ENCODE measurements around the gene KMT5B. TPM values are rescaled to one million over a fixed set of nuclear protein-coding genes. Genes with fewer than 3 reads are reported as not detected.
A peak's percentile ranks its signal among the peaks of the same experiment; 100 is the strongest.

The KMT5B gene
- total RNA-seq, 1 experiment from 2014 or later = 43.8 TPM

- Mint-ChIP-seq H3K4me1 (0 out of 2 replicates have a peak, but pooled peaks cover 2% of the 10 kb centered on the region), H3K27me3 (ENCODE audit: low read depth) (peaks cover 6% of the 10 kb centered on the region; the same call in 1 of the 2 replicates), H3K36me3 (peaks cover 50% of the 10 kb centered on the region), H3K4me3 (no peak overlapping the region), H3K9me3 (no peaks in the 10 kb centered on the region), H3K27ac (peak overlapping the region; percentile 68; the same call in 1 of the 2 replicates)
- TF ChIP-seq AFF4 (CRISPR knock-in tag; IDR thresholded peaks at IDR 0.05; ENCODE audit: borderline replicate concordance) (no peak), FOXJ3 (CRISPR knock-in tag; IDR thresholded peaks at IDR 0.05; ENCODE audit: borderline replicate concordance) (no peak), ESRRA (CRISPR knock-in tag; IDR thresholded peaks at IDR 0.05; ENCODE audit: borderline replicate concordance) (no peak)
- ChIA-PET CTCF (interaction anchor here (1.5 kb wide), 1 partner anchor 36 kb away, joined by 5 read pairs; no protein-coding TSS in a partner anchor), POLR2A (no interaction called here)
- DNase-seq (ENCODE audit: low spot score) (no peak), ATAC-seq (no peak)
Observed at GRCh38 chr11:68261749-68262543, 48.9 kb upstream of the KMT5B start.

GRCh38 chr11:68261006-68261405 lies 47.9 kb upstream of the KMT5B start:
- no peak overlapping the region for H3K27ac Mint-ChIP-seq
- no peak for ATAC-seq
- peaks cover 43% of the 10 kb centered on the region for H3K36me3 Mint-ChIP-seq
- peaks cover 12% of the 10 kb centered on the region for H3K4me1 Mint-ChIP-seq
- peaks cover 9% of the 10 kb centered on the region for H3K27me3 Mint-ChIP-seq (ENCODE audit: low read depth)
- ChIA-PET CTCF (interaction anchor here (1.2 to 1.5 kb wide), 2 partner anchors 37 to 53 kb away, joined by 3 to 5 read pairs; no protein-coding TSS in a partner anchor), POLR2A (no interaction called here)
- no peak overlapping the region for H3K4me3 Mint-ChIP-seq
- no peak for DNase-seq (ENCODE audit: low spot score)
- TF ChIP-seq TP53 (CRISPR knock-in tag; IDR thresholded peaks at IDR 0.05) (no peak), FOXP1 (CRISPR knock-in tag; IDR thresholded peaks at IDR 0.05; ENCODE audit: borderline replicate concordance) (no peak), ATF6 (CRISPR knock-in tag; IDR thresholded peaks at IDR 0.05) (no peak), GRHL2 (CRISPR knock-in tag; IDR thresholded peaks at IDR 0.05; ENCODE audit: insufficient replicate concordance, severe bottlenecking) (no peak), USF2 (CRISPR knock-in tag; IDR thresholded peaks at IDR 0.05) (no peak), ZNF232 (CRISPR knock-in tag; IDR thresholded peaks at IDR 0.05) (no peak), SOX15 (CRISPR knock-in tag; IDR thresholded peaks at IDR 0.05) (no peak), ZNF263 (CRISPR knock-in tag; IDR thresholded peaks at IDR 0.05; ENCODE audit: low read depth) (no peak), CDX4 (CRISPR knock-in tag; IDR thresholded peaks at IDR 0.05; ENCODE audit: borderline replicate concordance) (no peak), SMAD4 (CRISPR knock-in tag; IDR thresholded peaks at IDR 0.05) (no peak), ZNF121 (CRISPR knock-in tag; IDR thresholded peaks at IDR 0.05) (no peak), JUN (CRISPR knock-in tag; IDR thresholded peaks at IDR 0.05) (no peak), GABPB1 (CRISPR knock-in tag; IDR thresholded peaks at IDR 0.05) (no peak), ZNF423 (CRISPR knock-in tag; IDR thresholded peaks at IDR 0.05) (no peak), EMX1 (CRISPR knock-in tag; IDR thresholded peaks at IDR 0.05) (no peak), ZNF671 (CRISPR knock-in tag; IDR thresholded peaks at IDR 0.05) (no peak), IRF2 (CRISPR knock-in tag; IDR thresholded peaks at IDR 0.05; ENCODE audit: borderline replicate concordance, low read depth) (no peak), JAZF1 (CRISPR knock-in tag; IDR thresholded peaks at IDR 0.05) (no peak), ZNF219 (CRISPR knock-in tag; IDR thresholded peaks at IDR 0.05; ENCODE audit: borderline replicate concordance) (no peak)
- no peaks in the 10 kb centered on the region for H3K9me3 Mint-ChIP-seq
